NCI-H1436 treated with DMSO at 0.1 percent for 48 hours (cell line): Measurements from ENCODE around the gene KBTBD4.

Experiments used
- DNase-seq: peaks from one replicate; lab custom pipeline; 2025; lab: John Stamatoyannopoulos, UW

Gene KBTBD4

DNA sequence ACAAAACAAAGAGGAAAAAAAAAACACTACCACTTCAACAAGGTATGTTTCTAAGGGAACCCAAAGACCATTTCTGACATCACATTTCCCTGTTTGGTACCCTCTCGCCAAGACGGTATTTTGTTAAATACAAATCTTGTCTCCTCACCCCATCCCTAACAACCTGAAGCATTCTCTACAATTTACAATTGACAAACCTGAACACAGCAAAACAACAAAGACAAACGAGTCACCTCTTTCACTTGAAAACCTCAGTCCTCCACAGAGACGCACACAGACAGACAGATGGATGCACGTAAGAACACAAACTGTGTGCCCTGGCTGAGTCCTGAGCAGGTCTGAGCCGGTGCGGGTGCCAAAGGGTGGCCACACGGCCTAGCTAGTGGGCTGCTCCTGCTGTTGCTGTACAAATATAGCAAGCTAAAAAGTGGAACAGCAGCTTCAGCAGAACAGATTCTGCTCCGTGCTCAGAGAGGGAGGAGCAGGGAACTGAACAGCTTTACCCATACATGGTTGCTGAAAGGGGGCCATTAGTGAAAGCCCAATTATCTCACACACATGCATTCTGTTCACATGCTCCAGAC lies 54.4 kb downstream of the KBTBD4 start:
- DNase-seq, result no peak

DNA sequence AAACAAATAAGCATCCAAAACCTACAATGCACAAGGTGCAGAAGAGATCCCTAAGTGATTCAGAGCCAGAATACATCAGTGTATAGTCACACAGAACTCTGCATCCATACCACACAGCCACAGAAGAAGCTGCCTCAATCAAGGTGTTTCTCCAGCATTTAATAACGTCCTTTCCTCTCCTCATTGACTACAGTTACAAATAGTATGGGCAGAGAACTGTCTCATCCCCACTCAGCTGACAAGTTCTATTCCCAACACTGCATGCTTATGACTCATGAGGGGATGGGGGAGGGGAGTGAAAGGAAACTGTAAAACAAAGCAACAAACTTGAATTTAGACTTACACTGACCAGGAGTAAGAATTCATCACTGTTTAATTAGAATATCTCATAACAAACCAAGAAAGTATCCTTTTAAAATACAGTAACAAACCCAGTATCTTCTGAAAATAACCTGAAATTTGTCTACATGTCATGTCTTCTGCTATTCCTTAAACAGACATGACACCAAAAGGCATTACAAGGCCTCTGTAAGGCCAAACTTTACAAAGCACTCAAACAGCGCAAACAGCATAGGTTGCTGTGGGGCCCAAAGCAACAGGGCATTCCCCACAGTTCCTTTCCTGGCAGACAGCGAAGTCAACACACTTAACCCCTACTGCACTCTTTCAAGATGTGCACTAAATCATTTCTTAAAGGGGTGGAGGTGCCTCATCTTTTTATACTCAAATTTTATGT lies 55.1 kb downstream of the KBTBD4 start:
- no peak for DNase-seq
